Cerebellar nuclear complex (tissue), 1 donor: ENCODE measurements around the gene ATAD5.
"Not testable (repeated sequence)": the region's sequence is repeated elsewhere in the genome, so short reads cannot be mapped to it uniquely, and the experiment has no call there.

ENCODE experiments used
- DNase-seq, 2 experiments: peaks; one replicate each; lab custom pipeline; 2025; lab: John Stamatoyannopoulos, UW

The ATAD5 gene

DNA sequence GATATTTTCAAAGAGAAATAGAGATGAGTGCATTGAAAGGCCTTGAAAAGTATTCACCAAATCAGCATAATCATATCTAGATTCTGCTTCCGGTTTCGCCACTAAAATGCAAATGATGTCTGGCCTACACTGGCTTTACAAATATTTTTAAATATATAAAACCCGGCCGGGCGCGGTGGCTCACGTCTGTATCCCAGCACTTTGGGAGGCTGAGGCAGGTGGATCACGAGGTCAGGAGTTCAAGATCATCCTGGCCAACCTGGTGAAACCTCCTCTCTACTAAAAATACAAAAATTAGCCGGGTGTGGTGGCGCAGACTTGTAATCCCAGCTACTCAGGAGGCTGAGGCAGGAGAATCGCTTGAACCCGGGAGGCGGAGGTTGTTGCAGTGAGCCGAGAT lies 8.8 kb upstream of the ATAD5 start:
- DNase-seq: not testable (repeated sequence)

DNA sequence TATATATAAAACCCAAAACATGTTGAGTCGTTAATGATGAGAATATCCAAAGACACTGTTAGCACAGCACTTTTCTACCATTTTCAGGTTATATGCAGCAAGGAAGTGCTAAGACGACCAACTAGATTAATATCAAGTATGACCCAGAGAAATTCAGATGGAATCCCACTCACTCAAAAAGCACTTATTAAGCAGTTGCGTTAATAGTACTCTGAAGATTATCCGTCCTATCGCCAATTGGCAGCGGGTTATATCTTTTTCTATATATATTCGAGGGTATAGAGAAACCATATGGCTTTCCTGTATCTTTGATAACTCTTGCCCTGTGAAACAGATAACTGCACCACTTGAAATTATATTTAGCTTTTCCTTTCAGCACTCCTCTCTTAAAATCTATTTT lies 8.3 kb upstream of the ATAD5 start:
- no peak for DNase-seq

DNA sequence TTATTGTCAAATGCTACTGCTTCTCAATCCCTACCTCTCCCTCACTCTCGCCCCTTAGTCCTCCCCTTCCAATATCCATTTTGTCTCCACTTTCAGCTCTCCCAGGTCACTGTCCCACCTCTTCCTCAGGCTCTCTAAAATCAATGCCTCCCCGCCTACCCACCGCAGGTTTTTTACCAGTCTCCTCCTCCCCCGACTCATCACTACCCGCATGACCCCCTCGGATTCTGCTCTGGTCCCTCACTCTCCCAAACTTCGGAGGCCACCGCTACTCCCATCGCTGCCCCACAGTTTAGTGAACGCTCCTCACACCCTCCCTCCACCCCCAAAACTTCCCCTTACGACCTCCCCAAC lies 7.8 kb upstream of the ATAD5 start:
- no peak for DNase-seq

DNA sequence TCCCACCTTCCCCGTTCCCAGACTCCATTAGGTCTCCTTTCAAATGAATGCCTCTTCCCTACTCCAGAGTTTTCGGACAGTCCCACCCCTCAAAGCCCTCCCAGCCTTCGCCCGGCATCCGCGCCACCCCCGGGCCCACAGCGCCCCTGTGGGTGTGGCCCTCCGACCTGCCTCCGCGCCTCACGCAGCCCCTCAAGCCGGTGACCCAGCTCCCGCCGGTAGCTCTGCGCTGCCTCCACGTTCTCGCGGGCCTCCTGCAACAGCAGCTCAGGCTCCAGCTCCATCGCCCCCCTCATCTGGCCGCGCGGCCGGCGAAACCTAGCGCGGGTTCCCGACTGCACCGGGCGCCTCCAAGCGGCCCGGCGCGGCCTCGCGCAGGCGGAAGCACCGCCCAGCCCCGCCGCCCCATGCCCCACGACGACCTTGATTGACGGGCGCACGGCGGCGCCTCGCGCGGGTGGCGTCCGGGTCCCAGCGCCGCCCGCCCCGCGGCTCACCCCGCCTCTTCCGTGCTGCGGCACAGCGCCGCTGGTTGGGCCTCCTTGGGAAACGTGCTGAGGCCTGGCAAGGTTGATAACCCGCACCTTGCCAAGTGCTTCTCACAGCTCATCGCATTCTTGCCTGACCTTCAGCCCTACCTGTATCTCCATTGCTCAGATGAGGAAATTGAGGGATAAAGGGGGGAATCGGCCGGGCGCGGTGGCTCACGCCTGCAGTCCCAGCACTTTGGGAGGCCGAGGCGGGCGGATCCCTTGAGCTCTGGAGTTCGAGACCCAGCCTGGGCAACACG lies 7.2 kb upstream of the ATAD5 start, which contains the start of gene CRLF3:
Gene CRLF3 (minus strand): TSS at position 337 of the 790 bp plus-strand sequence. CDS start 41 bp downstream, at position 296.
- DNase-seq: peak; percentile 28 to 65

GRCh38 chr17:30827082-30827481 lies 4.7 kb upstream of the ATAD5 start:
- DNase-seq: no peak

GRCh38 chr17:30829022-30829421 lies 2.7 kb upstream of the ATAD5 start:
- DNase-seq: no peak

DNA sequence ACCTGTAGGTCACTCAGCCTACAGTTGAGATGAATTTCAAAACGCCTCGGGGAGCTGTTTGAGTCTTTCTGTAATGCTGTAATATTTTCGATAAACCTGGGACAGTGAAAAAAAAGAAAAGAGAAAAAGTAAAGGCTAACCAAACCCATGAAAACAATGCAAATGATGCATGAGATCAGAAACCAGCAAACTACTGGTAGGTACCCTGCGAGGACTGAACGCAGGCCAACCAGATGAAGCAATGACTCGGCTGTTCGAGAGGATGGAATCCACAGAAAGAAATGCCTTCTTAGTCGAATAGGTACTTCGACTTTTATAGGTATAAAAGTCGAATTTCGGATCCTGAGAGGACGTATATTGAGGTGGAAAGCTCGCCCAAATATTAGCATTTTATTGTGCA lies 509 bp upstream of the ATAD5 start:
- no peak for DNase-seq

- no peak for DNase-seq
Measured at GRCh38 chr17:30832438-30833124, 815 bp downstream of the ATAD5 start.

- no peak for DNase-seq
Measured at GRCh38 chr17:30838202-30838807, 6.5 kb downstream of the ATAD5 start.

DNA sequence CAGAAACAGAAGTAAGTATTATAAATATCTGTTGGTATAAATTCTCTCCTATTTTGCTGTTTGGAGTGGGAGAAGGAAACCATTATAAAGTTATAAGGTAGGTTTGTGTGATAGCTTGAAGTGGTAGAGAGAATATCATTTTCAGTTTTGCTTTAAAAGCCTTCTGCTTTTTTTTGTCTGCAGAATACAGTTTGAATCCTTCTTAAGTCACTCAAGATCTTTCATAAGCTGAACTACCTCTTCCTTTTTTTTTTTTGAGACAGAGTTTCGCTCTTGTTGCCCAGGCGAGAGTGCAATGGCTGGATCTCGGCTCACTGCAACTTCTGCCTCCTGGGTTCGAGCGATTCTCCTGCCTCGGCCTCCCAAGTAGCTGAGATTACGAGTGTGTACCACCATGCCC lies 9.0 kb downstream of the ATAD5 start:
- no peak for DNase-seq

DNA sequence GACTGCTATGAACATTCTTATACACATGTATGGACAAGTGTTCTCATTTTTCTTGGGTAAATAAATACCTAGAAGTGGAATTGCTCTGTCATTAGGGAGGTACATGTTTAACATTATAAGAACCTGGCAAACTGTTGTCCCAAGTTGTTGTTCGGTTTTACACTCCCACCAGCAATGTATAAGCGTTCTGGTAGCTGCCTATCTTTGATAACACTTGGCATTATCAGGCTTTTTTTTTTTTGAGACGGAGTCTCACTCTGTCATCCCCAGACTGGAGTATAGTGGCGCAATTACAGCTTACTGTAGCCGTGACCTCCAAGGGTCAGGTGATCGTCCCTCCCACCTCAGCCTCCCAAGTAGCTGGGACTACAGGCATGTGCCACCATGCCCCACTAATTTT lies 16.3 kb downstream of the ATAD5 start:
- no peak for DNase-seq

GRCh38 chr17:30854146-30854545 lies 22.4 kb downstream of the ATAD5 start:
- no peak for DNase-seq

- DNase-seq: no peak
Measured at GRCh38 chr17:30858556-30859250, 26.9 kb downstream of the ATAD5 start.

GRCh38 chr17:30864636-30865035 lies 32.9 kb downstream of the ATAD5 start:
- no peak for DNase-seq

DNA sequence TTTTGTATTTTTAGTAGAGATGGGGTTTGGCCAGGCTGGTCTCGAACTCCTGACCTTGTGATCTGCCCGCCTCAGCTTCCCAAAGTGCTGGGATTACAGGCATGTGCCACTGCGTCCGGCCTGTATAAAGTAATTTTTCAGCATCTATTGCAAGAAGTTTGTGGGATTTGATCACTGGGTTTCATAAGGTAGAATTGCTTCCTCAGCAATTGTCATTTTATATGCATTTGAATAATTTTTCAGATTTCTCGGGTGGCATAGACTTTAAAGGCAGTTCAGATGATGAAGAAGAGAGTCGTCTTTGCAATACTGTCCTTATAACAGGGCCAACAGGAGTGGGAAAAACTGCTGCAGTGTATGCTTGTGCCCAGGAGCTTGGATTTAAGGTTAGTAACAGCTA lies 37.2 kb downstream of the ATAD5 start:
- DNase-seq: no peak

GRCh38 chr17:30886187-30886586 lies 54.4 kb downstream of the ATAD5 start:
- DNase-seq: no peak

- no peak for DNase-seq
Measured at GRCh38 chr17:30894236-30894635, 62.5 kb downstream of the ATAD5 start.

GRCh38 chr17:30897311-30897710 lies 65.5 kb downstream of the ATAD5 start:
- no peak for DNase-seq

DNA sequence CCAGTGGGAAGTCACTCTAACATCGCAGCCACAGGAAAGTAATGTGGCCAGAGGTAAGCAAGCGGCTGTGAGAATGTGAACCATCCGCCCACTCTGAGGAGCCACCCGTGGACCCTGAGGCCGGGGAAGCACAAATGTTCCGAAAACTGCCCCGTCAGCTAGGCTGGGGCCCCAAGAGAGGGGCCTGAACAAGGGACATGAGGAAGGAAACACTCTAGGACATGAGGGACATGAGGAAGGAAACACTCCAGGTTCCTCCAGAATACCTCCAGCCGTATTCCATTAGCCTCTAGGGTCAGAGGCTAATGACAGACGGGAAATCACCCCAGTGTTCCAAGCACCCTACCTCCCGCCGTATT lies 74.0 kb downstream of the ATAD5 start:
- no peak for DNase-seq

GRCh38 chr17:30906101-30906911 lies 74.5 kb downstream of the ATAD5 start, which contains the start of gene TEFM:
TEFM (minus strand) TSS chr17:30906238; CDS start chr17:30906198, 40 bp downstream.
- DNase-seq: peak; percentile 28 to 80

DNA sequence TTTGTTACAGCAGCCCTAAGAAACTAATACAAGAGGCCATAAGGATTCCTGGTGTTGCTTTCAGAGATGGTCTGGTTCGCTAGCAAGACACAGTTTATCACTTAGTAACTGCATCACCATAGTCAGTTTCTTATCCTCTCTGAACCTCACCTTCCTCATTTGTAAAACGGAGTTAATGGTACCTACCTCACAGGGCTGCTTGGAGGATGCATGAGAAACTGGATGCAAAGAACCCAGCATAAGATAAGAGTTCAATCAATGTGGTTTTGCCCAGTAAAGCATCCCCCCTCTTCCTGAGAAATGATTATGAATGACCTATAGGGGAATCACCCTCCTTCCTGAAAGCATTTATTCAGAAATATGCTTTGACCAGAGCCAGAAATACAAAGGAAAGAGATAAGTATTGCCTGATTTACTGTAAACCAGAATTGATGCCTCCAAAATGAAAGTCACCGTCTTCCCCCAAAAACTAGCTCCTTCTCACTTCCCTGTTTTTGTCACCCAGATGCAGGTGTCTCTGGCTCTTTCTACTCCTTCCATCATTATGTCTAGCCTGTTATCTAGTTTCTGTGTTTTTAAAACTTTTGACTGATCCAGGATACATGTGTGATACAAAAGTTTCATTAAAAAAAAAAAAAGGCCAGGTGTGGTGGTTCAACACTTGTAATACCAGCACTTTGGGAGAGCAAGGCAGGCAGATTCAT lies 77.1 kb downstream of the ATAD5 start:
- DNase-seq: no peak
